Midbrain (tissue), 1 donor: ENCODE data around the gene ZNF726.
"Not testable (repeated sequence)": the region's sequence is repeated elsewhere in the genome, so short reads cannot be mapped to it uniquely, and the experiment has no call there.

Experiments used
- DNase-seq: peaks from one replicate; lab custom pipeline; 2025; lab: John Stamatoyannopoulos, UW

The ZNF726 gene

DNA sequence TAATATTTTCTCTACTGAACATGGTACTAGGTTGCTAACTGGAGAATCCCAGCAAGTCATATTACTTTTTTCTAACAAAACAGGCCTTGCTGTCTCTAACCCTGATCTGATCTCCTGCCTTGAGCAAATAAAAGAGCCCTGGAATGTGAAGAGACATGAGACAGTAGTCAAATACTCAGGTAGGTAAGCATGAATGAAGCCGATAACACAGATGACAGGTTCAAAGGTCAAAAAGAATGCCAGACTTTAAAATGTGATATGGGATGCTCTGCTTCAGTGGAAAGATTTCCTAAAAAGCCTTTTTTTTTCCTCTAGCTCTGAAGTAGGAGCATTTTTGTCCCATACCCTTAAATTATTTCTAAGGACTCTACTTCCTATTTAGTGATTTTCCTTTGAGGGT, 28.7 kb downstream of the ZNF726 start:
- DNase-seq, result no peak

DNA sequence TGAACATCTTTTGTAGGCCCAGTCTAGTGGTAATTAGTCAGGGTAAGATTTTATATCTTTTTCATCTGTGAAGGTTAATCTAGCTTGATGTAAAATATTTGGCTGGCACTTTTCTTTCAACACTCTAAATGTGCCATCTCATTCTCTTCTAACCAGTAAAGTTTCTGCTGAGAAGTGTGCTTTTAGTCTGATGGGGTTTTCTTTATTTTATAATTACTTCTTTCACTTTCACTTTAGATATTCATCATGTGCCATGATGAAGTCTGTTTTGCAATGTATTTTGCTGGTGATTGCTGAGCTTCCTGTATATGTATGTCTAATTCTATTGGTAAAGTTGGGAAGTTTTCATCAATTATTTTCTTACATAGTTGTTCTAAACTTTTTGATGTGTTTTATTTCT, 31.9 kb downstream of the ZNF726 start:
- no peak for DNase-seq

DNA sequence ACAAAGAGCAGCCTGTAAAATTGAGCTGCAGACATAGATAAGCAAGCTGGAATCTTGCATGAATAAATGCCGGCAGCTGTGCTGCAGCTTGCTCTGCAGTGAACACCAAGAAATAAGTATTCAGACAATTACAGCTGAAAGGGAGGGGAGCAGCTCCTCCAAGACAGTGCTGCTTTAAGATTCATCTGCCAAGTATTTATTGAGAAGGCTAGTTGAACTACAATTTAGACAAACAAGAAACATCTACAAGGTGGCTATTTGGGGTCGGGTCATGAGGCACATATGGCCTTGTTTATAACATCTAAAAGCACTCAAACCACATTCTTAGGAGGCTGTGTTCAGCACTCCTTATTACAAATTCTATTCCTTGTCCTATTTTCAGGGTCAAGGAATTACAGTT, 34.9 kb downstream of the ZNF726 start:
- DNase-seq, result no peak

DNA sequence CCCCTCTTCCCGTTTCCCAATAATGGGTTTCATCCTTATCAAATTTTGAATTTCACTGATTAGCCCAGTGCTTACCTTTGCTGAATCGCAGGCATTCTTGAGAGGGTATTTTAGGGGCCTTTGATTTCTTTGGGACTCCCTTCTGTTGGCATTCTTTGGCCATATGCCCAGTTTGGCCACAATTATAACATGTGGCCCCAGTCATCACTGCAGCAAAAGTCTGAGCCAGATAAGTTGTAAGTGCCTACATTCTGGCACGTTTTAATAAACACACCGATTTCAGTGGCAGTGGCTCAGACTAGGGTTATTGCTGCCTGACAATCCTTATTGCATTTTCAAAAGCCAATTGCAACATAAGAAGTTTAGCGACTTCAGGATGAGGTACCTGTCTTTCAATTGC, 41.4 kb downstream of the ZNF726 start:
- DNase-seq, result no peak

DNA sequence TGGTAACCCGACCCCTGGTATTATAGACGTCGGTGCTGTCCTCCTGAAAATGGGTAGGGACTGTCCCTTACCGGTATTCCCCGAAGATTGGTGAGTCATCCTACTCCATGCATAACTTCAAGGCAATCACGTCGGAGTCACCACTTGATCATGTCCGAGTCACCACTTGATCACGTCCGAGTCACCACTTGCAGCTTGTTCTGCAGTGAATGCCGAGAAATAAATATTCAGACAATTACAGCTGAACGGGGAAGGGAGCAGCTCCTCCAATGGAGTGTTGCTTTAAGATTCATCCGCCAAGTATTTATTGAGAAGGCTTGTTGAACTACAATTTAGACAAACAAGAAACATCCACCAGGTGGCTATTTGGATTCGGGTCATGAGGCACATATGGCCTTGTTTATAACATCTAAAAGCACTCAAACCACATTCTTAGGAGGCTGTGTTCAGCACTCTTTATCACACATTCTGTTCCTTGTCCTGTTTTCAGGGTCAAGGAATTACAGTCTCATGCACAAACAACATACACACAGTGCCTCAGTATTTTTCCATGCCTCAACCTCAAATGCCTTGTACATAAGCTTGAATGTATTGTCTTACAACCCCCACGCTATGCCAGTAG, 43.1 kb downstream of the ZNF726 start:
- no peak for DNase-seq

DNA sequence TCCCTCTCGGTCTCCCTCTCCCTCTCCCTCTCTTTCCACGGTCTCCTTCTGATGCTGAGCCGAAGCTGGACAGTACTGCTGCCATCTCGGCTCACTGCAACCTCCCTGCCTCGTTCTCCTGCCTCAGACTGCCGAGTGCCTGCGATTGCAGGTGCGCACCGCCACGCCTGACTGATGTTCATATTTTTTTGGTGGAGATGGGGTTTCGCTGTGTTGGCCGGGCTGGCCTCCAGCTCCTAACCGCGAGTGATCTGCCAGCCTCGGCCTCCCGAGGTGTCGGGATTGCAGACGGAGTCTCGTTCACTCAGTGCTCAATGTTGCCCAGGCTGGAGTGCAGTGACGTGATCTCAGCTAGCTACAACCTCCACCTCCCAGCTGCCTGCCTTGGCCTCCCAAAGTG, 48.7 kb downstream of the ZNF726 start:
- DNase-seq, result not testable (repeated sequence)

DNA sequence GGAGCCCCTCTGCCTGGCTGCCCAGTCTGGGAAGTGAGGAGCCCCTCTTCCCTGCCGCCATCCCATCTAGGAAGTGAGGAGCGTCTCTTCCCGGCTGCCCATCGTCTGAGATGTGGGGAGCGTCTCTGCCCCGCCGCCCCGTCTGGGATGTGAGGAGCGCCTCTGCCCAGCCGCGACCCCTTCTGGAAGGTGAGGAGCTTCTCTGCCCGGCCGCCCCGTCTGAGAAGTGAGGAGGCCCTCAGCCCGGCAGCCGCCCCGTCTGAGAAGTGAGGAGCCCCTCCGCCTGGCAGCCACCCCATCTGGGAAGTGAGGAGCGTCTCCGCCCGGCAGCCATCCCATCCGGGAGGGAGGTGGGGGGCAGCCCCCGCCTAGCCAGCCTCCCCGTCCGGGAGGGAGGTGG, 49.2 kb downstream of the ZNF726 start:
- DNase-seq, result not testable (repeated sequence)

DNA sequence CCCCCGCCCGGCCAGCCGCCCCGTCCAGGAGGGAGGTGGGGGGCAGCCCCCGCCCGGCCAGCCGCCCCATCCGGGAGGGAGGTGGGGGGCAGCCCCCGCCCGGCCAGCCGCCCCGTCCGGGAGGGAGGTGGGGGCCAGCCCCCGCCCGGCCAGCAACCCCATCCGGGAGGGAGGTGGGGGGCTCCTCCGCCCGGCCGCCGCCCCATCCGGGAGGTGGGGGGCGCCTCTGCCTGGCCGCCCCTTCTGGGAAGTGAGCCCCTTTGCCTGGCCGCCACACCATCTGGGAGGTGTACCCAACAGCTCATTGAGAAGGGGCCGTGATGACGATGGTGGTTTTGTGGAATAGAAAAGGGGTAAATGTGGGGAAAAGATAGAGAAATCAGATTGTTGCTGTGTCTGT, 49.6 kb downstream of the ZNF726 start:
- DNase-seq, result not testable (repeated sequence)

DNA sequence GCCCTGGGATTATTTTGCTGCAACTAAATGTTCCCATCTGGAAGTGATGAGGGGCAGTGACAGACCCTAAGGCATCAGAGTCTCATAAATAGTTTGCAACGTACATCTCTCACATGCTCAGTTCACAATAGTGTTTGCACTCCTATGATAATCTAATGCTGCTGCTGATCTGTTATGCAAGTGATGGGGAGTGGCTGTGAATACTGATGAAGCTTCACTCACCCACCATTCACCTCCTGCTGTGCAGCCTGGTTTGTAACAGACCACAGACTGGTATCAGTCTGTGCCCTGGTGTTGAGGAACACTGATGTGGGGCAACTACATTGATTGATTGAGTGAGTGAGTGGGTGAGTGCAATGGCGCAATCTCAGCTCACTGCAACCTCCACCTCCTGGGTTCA, 54.9 kb downstream of the ZNF726 start:
- DNase-seq, result no peak

DNA sequence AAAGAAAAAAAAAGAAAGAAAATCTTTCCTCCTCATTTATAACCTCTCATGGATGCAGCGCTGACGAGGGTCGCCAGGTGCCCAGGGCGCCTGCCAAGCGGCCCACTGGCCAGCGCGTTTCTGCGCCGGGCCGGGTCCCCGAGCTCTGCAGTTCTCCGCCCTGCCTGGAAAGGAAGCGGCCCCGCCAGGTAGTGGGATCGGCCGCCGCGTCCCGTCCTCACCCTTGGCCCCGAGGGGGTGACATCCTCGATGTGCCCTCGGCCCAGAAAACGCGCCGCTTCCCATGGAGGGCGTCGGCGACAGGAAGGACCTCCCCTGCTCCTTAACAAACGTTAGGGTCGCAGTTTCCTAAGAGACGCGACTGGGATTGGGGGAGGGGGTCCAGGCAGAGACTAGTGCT, 56.9 kb downstream of the ZNF726 start:
- DNase-seq, result no peak

DNA sequence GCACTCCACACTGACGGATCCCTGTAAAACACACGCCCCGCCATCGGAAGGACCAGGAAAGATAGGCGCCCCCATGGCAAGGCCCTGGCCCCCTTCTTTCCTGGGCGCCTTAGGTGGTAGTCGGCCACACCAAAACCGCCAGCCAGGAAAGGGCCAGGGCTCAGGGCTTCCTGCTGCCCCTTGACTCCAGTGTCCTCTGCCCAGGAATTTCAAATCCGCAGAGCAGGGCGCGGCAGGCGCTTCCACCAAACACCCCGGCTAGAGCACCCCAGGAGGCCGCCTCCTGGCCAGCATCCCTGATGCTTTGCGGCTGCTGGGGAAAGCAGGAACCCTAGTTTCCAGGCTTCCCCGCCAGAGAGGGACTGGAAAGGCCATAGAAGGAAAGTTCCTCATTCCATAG, 57.5 kb downstream of the ZNF726 start:
- DNase-seq, result no peak

DNA sequence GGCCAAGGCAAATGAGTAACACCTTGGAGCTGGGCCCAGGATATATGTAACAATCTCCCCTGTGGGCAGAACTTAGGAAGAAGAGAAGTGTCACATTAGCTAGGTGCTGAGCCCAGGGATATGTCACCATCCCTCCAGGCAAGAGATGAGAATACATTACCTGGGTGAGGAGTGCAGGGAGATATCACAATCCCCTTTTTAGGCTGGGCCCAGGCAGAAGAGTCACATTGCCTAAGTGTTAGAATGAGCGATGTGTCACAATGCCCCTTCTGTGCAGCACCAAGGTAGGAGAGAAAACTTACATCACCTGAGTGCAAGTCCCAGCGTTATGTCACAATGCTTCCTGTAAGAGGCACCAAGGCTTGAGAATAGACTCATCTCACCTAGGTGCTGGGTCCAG, 60.3 kb downstream of the ZNF726 start:
- DNase-seq, result no peak

DNA sequence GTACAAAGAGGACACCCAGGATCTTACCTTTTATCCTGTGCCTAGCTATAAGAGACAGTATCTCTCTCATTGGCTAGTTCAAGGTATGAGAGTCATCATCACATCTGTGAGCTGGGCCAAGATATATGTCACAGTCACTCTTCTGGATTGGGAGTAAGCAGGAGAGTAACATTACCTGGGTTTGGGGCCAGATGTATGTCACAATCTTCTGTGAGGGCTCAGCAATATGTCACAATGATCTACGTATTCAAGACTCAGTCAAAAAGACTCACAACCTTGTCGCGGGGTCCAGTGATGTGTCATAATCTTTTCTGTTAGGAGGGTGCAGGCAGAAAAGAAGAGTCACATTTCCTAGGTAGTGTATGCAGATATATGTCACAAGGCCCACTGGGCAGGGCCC, 61.9 kb downstream of the ZNF726 start:
- not testable (repeated sequence) for DNase-seq

DNA sequence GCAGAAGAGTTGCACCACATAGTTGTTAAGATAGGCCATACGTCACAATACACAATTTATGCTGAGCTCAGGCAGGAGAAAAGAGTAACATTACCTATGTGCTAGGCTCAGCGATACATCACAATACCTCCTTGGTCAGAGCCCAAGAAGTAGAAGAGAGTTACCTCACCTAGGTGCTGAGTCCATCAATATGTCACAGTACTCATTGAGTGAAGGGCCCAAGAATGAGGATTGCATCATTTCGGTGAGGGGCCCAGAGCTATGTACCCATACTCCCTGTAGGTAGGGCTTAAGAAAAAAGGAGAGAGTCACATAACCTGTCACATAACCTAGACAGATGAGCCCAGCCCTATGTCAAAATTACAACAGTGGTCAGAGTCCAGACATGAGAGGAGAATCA, 62.6 kb downstream of the ZNF726 start:
- DNase-seq, result not testable (repeated sequence)

DNA sequence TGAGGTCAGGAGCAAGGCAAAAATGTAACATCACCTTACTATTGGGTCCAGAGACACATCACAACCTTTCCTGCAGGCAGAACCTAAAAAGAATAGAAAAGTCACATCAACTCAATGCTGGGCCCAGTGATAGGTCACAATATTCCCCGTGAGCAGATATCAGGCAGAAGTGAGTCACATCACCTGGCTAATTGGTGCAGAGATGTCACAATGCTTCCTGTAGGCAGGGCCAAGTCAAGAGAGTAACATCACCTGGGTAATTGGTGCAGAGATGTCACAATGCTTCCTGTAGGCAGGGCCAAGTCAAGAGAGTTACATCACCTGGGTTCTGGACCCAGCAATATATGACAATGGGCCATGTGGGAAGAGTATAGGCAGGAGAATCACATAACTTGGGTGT, 63.4 kb downstream of the ZNF726 start:
- no peak for DNase-seq

DNA sequence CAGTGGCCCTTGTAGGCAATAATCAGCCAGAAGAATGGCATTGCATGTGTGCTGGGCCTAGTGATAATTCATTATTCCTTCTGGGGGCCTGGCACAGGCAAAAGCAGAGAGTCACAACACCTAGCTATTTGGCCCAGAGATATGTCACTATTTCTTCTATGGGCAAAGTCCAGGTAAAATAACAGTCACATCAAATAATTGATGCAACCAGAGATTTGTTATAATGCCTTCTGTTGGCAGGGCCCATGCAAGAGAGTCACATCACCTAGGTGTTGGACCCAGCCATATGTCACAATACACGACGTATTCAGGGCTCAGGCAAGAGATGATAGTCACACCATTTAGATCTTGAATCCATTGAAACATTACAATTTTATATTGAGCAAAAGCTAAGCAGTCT, 66.1 kb downstream of the ZNF726 start:
- no peak for DNase-seq

DNA sequence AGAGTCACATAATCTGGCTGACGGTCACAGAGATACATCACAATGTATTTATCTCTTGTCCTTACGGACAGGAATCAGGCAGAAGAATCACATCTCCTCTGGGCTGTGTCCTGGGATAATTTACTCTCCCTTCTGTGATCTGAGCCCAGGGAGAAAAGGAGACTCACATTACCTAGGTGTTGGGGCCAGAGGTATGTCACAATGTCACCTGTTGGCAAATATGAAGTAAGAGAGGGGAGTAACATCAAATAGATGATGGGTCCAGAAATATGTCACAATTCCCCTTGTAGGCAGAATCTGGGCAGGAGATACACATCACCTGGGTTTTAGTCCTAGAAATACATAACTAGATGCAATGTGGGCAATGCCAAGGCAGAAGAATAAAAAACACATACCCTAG, 67.2 kb downstream of the ZNF726 start:
- DNase-seq, result no peak

DNA sequence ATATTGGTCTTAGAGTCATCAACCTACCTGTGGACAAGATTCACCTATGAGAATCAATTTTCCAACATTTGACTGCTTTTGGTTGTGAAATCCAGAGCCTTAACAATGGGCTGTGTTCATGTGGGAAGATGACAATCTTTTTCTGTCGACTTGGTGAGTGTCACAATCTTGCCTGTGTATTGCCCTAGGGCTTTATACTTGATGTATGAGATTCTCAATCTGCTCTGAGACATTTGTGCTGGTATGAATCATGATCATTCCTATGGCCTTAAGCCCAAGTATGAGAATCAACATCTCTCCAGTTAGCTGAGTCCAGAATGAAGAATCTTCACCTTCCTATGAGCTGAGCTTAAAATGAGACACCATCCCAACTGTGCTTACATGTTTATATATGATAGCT, 68.7 kb downstream of the ZNF726 start:
- DNase-seq, result no peak
